ENCODE measurements around the gene NUP133.

NUP133 gene

GRCh38 chr1:229428256-229428655, 79.9 kb downstream of the NUP133 start:
- no peaks in the 10 kb centered on the region for H3K36me3 ChIP-seq (ENCODE audit: control insufficient read depth, low read length)
- 0 out of 2 replicates have a peak, but pooled peaks cover 3% of the 10 kb centered on the region for H3K27me3 ChIP-seq (ENCODE audit: control insufficient read depth, low read length)
- H3K27ac ChIP-seq (ENCODE audit: low read depth, low read length), result no peak overlapping the region
- H3K79me2 ChIP-seq (ENCODE audit: control insufficient read depth, low read length), result no peaks in the 10 kb centered on the region
- 0 out of 2 replicates have a peak, but pooled peaks cover 3% of the 10 kb centered on the region for H3K9me3 ChIP-seq (ENCODE audit: control insufficient read depth, insufficient read depth, low read length)
- H3K4me2 ChIP-seq (ENCODE audit: low read length), result no peak overlapping the region
- TF ChIP-seq, protein P1, sequence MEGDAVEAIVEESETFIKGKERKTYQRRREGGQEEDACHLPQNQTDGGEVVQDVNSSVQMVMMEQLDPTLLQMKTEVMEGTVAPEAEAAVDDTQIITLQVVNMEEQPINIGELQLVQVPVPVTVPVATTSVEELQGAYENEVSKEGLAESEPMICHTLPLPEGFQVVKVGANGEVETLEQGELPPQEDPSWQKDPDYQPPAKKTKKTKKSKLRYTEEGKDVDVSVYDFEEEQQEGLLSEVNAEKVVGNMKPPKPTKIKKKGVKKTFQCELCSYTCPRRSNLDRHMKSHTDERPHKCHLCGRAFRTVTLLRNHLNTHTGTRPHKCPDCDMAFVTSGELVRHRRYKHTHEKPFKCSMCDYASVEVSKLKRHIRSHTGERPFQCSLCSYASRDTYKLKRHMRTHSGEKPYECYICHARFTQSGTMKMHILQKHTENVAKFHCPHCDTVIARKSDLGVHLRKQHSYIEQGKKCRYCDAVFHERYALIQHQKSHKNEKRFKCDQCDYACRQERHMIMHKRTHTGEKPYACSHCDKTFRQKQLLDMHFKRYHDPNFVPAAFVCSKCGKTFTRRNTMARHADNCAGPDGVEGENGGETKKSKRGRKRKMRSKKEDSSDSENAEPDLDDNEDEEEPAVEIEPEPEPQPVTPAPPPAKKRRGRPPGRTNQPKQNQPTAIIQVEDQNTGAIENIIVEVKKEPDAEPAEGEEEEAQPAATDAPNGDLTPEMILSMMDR (IDR thresholded peaks at IDR 0.05; ENCODE audit: low read depth, low read length, poor library complexity, severe bottlenecking), result no peak
- TF ChIP-seq EZH2phosphoT487 (IDR thresholded peaks at IDR 0.05; ENCODE audit: borderline replicate concordance, low read length), result no peak
- no peaks in the 10 kb centered on the region for H3K4me1 ChIP-seq (ENCODE audit: control insufficient read depth, low read length)
- H3F3A ChIP-seq (ENCODE audit: control insufficient read depth, insufficient read depth), result no peaks in the 10 kb centered on the region
- H3K4me3 ChIP-seq (ENCODE audit: low read length), result no peak overlapping the region
- no peaks in the 10 kb centered on the region for H3K9me2 ChIP-seq (replicated peaks; ENCODE audit: control insufficient read depth, low read length)
- no peaks in the 10 kb centered on the region for H4K20me1 ChIP-seq (ENCODE audit: control insufficient read depth, insufficient read depth, low read depth, low read length)

GRCh38 chr1:229427572-229427971, 80.6 kb downstream of the NUP133 start:
- Histone ChIP-seq H3K79me2 (ENCODE audit: control insufficient read depth, low read length) (no peaks in the 10 kb centered on the region), H3K4me2 (ENCODE audit: low read length) (no peak overlapping the region), H3K27ac (ENCODE audit: low read depth, low read length) (no peak overlapping the region), H3K36me3 (ENCODE audit: control insufficient read depth, low read length) (no peaks in the 10 kb centered on the region), H3K4me3 (ENCODE audit: low read length) (no peak overlapping the region), H3K9me2 (replicated peaks; ENCODE audit: control insufficient read depth, low read length) (no peaks in the 10 kb centered on the region), H3K27me3 (ENCODE audit: control insufficient read depth, low read length) (0 out of 2 replicates have a peak, but pooled peaks cover 3% of the 10 kb centered on the region), H3K4me1 (ENCODE audit: control insufficient read depth, low read length) (no peaks in the 10 kb centered on the region), H4K20me1 (ENCODE audit: control insufficient read depth, insufficient read depth, low read depth, low read length) (no peaks in the 10 kb centered on the region), H3F3A (ENCODE audit: control insufficient read depth, insufficient read depth) (no peaks in the 10 kb centered on the region), H3K9me3 (ENCODE audit: control insufficient read depth, insufficient read depth, low read length) (0 out of 2 replicates have a peak, but pooled peaks cover 3% of the 10 kb centered on the region)
- TF ChIP-seq, protein P1 (IDR thresholded peaks at IDR 0.05; ENCODE audit: low read depth, low read length, poor library complexity, severe bottlenecking), result no peak
- TF ChIP-seq EZH2phosphoT487 (IDR thresholded peaks at IDR 0.05; ENCODE audit: borderline replicate concordance, low read length), result no peak

DNA sequence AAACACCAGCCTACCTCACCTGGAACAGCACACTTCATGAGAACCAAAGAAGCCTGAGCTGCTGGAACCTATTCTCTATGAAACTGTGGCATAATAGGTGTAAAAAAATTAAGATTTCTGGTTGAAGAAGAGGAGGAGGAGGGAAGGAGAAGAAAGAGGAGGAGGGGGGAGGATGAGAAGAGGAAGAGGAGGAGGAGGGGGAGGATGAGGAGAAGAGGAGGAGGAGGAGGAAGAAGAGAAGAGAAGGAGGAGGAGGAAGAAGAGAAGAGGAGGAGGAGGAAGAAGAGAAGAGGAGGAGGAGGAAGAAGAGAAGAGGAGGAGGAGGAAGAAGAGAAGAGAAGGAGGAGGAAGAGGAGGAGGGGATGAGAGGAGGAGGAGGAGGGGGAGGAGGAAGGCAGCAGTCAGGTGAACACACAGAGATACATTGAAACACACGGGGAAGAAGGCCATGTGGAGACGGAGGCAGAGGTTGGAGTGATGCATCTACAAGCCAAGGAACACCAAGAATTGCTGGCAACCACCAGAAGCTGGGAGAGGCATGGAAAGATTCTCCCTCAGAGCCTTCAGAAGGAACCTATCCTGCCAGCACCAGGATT, 82.5 kb downstream of the NUP133 start:
- no peaks in the 10 kb centered on the region for H3F3A ChIP-seq (ENCODE audit: control insufficient read depth, insufficient read depth)
- no peaks in the 10 kb centered on the region for H3K4me1 ChIP-seq (ENCODE audit: control insufficient read depth, low read length)

More for the DNA sequence above, 82.5 kb downstream of the NUP133 start:
- TF ChIP-seq EZH2phosphoT487 (IDR thresholded peaks at IDR 0.05; ENCODE audit: borderline replicate concordance, low read length), result no peak
- TF ChIP-seq, protein P1 (IDR thresholded peaks at IDR 0.05; ENCODE audit: low read depth, low read length, poor library complexity, severe bottlenecking), result no peak
- Histone ChIP-seq H3K9me3 (ENCODE audit: control insufficient read depth, insufficient read depth, low read length) (0 out of 2 replicates have a peak, but pooled peaks cover 3% of the 10 kb centered on the region), H3K9me2 (replicated peaks; ENCODE audit: control insufficient read depth, low read length) (no peaks in the 10 kb centered on the region), H3K27ac (ENCODE audit: low read depth, low read length) (no peak overlapping the region), H3K79me2 (ENCODE audit: control insufficient read depth, low read length) (no peaks in the 10 kb centered on the region), H4K20me1 (ENCODE audit: control insufficient read depth, insufficient read depth, low read depth, low read length) (no peaks in the 10 kb centered on the region), H3K27me3 (ENCODE audit: control insufficient read depth, low read length) (0 out of 2 replicates have a peak, but pooled peaks cover 3% of the 10 kb centered on the region), H3K4me2 (ENCODE audit: low read length) (no peak overlapping the region), H3K4me3 (ENCODE audit: low read length) (no peak overlapping the region), H3K36me3 (ENCODE audit: control insufficient read depth, low read length) (no peaks in the 10 kb centered on the region)

Measured in DOHH2 (cell line).